Urinary bladder (tissue), 4 donors: Measurements from ENCODE around the gene DGKA. TPM values are rescaled to one million over a fixed set of nuclear protein-coding genes. Genes with fewer than 3 reads are reported as not detected.
A peak's percentile ranks its signal among the peaks of the same experiment; 100 is the strongest.

ENCODE experiments used
- DNase-seq: peaks from one replicate; pipeline ENCODE4 v3.0.0-alpha.2; 2015; ENCODE audit errors: extremely low spot score
- H3K27ac ChIP-seq: one replicate; pipeline ENCODE4 v1.5.1; 2013; ENCODE audit warnings: low read depth, mild to moderate bottlenecking, moderate library complexity
- H3K36me3 ChIP-seq: one replicate; pipeline ENCODE4 v1.6.1; 2013; ENCODE audit warnings: mild to moderate bottlenecking, moderate library complexity; ENCODE audit not compliant: insufficient read depth
- H3K4me1 ChIP-seq: one replicate; pipeline ENCODE4 v1.6.1; 2013; ENCODE audit warnings: mild to moderate bottlenecking, moderate library complexity; ENCODE audit not compliant: insufficient read depth
- H3K4me3 ChIP-seq: one replicate; pipeline ENCODE4 v1.5.1; 2013; ENCODE audit warnings: low read depth, low read length
- WGBS: extraction: QIAGEN DNeasy Blood & Tissue Kit; methylation state at CpG from one replicate; pipeline ENCODE4 v1.1.7; 2013; 5-methylcytosine and 5-hydroxymethylcytosine counted together
- polyA plus RNA-seq: library from polyadenylated mRNA; stranded (reverse); fragments of 200-250 nt; gene quantifications from one replicate; pipeline ENCODE4 v1.2.3, GENCODE V29; 2013
- total RNA-seq: library from RNA; depleted of rRNA; stranded (reverse); fragments of >200 nt; gene quantifications from one replicate; pipeline ENCODE4 v1.2.3, GENCODE V29; 2014
- donor health status: healthy with polysubstance abuse.
- donor health status: healthy.

DGKA gene
- total and polyA plus RNA-seq, 2 donors, result 31.7 to 33.6 TPM

- Histone ChIP-seq H3K36me3 (no peaks in the 10 kb centered on the region), H3K4me1 (no peaks in the 10 kb centered on the region), H3K27ac (no peak overlapping the region), H3K4me3 (no peak overlapping the region)
- DNase-seq, result no peak
- 88% methylated on average over 4 of the region's 4 CpGs for WGBS
Measured at GRCh38 chr12:55925371-55925770, 5.6 kb upstream of the DGKA start.

GRCh38 chr12:55925870-55926737 lies 4.9 kb upstream of the DGKA start:
- DNase-seq, result no peak
- peak overlapping the region; percentile 70 for H3K4me3 ChIP-seq
- no peaks in the 10 kb centered on the region for H3K36me3 ChIP-seq
- peak overlapping the region; percentile 96 for H3K27ac ChIP-seq
- WGBS, result 11% methylated on average over 10 of the region's 10 CpGs
- H3K4me1 ChIP-seq, result no peaks in the 10 kb centered on the region

- under 1% methylated on average over 42 of the region's 42 CpGs for WGBS
- Histone ChIP-seq H3K4me1 (no peaks in the 10 kb centered on the region), H3K4me3 (peak overlapping the region; percentile 70), H3K27ac (peak overlapping the region; percentile 96), H3K36me3 (no peaks in the 10 kb centered on the region)
- peak; percentile 87 for DNase-seq
Measured at GRCh38 chr12:55926738-55927587, 4.0 kb upstream of the DGKA start.

- DNase-seq, result no peak
- WGBS, result 4% methylated on average over 49 of the region's 49 CpGs
- Histone ChIP-seq H3K4me1 (no peaks in the 10 kb centered on the region), H3K27ac (peak within 1 kb of the TSS; percentile 96), H3K4me3 (peak within 1 kb of the TSS; percentile 70), H3K36me3 (no peaks in the 10 kb centered on the region)
Measured at GRCh38 chr12:55927588-55928502, 3.1 kb upstream of the DGKA start, which contains the start of gene PYM1. Gene PYM1, minus strand, starts transcription at chr12:55927894. Its CDS starts 133 bp downstream, at chr12:55927761.

- Histone ChIP-seq H3K36me3 (no peaks in the 10 kb centered on the region), H3K4me1 (peaks cover 2% of the 10 kb centered on the region), H3K4me3 (no peak overlapping the region), H3K27ac (no peak overlapping the region)
- DNase-seq, result no peak
- WGBS, result 62% methylated on average over 8 of the region's 8 CpGs
Measured at GRCh38 chr12:55929306-55929791, 1.6 kb upstream of the DGKA start.

- Histone ChIP-seq H3K4me1 (peaks cover 2% of the 10 kb centered on the region), H3K4me3 (peak overlapping the region; percentile 72), H3K36me3 (no peaks in the 10 kb centered on the region), H3K27ac (peak overlapping the region; percentile 84)
- DNase-seq, result no peak
- 11% methylated on average over 10 of the region's 10 CpGs for WGBS
Measured at GRCh38 chr12:55931317-55931779, 386 bp downstream of the DGKA start.

- 1% methylated on average over 60 of the region's 60 CpGs for WGBS
- DNase-seq, result no peak
- Histone ChIP-seq H3K4me1 (peaks cover 2% of the 10 kb centered on the region), H3K27ac (peak overlapping the region; percentile 84), H3K4me3 (peak overlapping the region; percentile 72), H3K36me3 (no peaks in the 10 kb centered on the region)
Measured at GRCh38 chr12:55931780-55932550, 1.0 kb downstream of the DGKA start.

- Histone ChIP-seq H3K36me3 (no peaks in the 10 kb centered on the region), H3K4me1 (peaks cover 2% of the 10 kb centered on the region), H3K27ac (peak overlapping the region; percentile 78), H3K4me3 (peak overlapping the region; percentile 72)
- no peak for DNase-seq
- WGBS, result 8% methylated on average over 4 of the region's 4 CpGs
Measured at GRCh38 chr12:55932551-55932910, 1.6 kb downstream of the DGKA start.

GRCh38 chr12:55933169-55933798 lies 2.3 kb downstream of the DGKA start:
- 77% methylated on average over 7 of the region's 7 CpGs for WGBS
- peaks cover 2% of the 10 kb centered on the region for H3K4me1 ChIP-seq
- H3K4me3 ChIP-seq, result no peak overlapping the region
- DNase-seq, result no peak
- no peaks in the 10 kb centered on the region for H3K36me3 ChIP-seq
- H3K27ac ChIP-seq, result peak overlapping the region; percentile 4

GRCh38 chr12:55933799-55934742 lies 3.1 kb downstream of the DGKA start:
- Histone ChIP-seq H3K36me3 (no peaks in the 10 kb centered on the region), H3K4me1 (peaks cover 2% of the 10 kb centered on the region), H3K4me3 (no peak overlapping the region), H3K27ac (no peak overlapping the region)
- DNase-seq, result no peak
- WGBS, result 97% methylated on average over 1 of the region's 1 CpG

GRCh38 chr12:55934773-55935172 lies 3.8 kb downstream of the DGKA start:
- no peaks in the 10 kb centered on the region for H3K36me3 ChIP-seq
- H3K4me1 ChIP-seq, result peaks cover 2% of the 10 kb centered on the region
- 91% methylated on average over 1 of the region's 1 CpG for WGBS
- DNase-seq, result no peak
- no peak overlapping the region for H3K27ac ChIP-seq
- no peak overlapping the region for H3K4me3 ChIP-seq
